IPS-15b (cell line): ENCODE data around the gene OCA2.

ENCODE experiments used
- H3K27me3 ChIP-seq: one replicate; pipeline ENCODE4 v1.6.1; 2013; ENCODE audit warnings: low read length; ENCODE audit not compliant: control insufficient read depth, insufficient read depth
- H3K36me3 ChIP-seq: one replicate; pipeline ENCODE4 v1.6.1; 2013; ENCODE audit warnings: low read length; ENCODE audit not compliant: control insufficient read depth, insufficient read depth
- H3K4me1 ChIP-seq: one replicate; pipeline ENCODE4 v1.6.1; 2013; ENCODE audit warnings: mild to moderate bottlenecking, low read length; ENCODE audit not compliant: control insufficient read depth, insufficient read depth
- H3K4me3 ChIP-seq: one replicate; pipeline ENCODE4 v1.5.1; 2013; ENCODE audit warnings: low read depth, low read length
- H3K9ac ChIP-seq: one replicate; pipeline ENCODE4 v1.6.1; 2013; ENCODE audit warnings: low read depth, mild to moderate bottlenecking, low read length
- H3K9me3 ChIP-seq: one replicate; pipeline ENCODE4 v1.6.1; 2013; ENCODE audit warnings: mild to moderate bottlenecking, low read length; ENCODE audit not compliant: control insufficient read depth, insufficient read depth

OCA2 gene

DNA sequence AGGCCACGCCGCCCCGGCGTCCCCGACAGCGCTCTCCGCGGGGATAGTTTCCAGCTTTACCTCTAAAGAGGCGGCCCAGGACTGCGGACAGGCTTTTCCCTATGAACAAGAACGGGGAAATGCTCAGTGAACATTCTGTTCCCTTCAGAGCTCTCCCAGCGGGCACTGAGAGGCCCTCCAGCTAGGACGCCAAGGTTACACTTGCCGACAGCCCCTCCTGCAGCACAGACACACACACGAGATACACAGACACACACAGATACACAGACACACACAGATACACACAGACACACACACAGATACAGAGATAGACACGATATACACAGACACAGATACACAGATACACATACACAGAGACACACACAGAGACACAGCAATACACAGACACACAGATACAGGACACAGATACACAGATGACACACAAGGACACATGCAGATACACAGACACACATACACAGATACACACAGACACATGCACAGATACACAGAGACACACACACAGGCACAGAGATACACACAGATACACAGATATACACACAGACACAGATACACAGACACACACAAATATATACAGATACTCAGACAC lies 533 bp upstream of the OCA2 start:
- Histone ChIP-seq H3K4me3 (peak overlapping the region; percentile 44), H3K9ac (no peak overlapping the region), H3K27me3 (peaks cover 82% of the 10 kb centered on the region)

DNA sequence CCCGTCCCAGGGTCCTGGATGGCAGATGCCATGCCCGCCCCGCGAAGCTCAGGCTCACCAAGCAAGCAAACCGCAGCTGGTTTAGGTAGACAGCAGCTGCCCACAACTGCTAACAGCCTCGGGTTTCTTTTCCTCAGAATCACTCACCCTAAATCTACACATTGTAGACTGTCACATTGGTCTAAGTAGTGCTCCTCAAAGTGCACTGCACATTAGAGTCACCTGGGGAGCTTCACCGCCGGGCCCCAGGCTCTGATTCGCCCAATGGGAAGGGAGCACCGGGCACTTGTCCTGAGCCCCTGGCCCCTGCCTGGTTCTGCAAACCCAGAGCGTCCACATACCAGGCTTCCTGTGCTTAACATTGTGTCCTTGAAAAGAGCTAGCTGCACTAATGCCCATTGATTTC lies 752 bp downstream of the OCA2 start:
- Histone ChIP-seq H3K9me3 (no peaks in the 10 kb centered on the region), H3K9ac (no peak overlapping the region), H3K4me3 (peak overlapping the region; percentile 76), H3K36me3 (no peaks in the 10 kb centered on the region), H3K4me1 (peaks cover 2% of the 10 kb centered on the region), H3K27me3 (peaks cover 89% of the 10 kb centered on the region)

More for the DNA sequence above, 533 bp upstream of the OCA2 start:
- Histone ChIP-seq H3K4me1 (peaks cover 2% of the 10 kb centered on the region), H3K9me3 (no peaks in the 10 kb centered on the region), H3K36me3 (no peaks in the 10 kb centered on the region)

DNA sequence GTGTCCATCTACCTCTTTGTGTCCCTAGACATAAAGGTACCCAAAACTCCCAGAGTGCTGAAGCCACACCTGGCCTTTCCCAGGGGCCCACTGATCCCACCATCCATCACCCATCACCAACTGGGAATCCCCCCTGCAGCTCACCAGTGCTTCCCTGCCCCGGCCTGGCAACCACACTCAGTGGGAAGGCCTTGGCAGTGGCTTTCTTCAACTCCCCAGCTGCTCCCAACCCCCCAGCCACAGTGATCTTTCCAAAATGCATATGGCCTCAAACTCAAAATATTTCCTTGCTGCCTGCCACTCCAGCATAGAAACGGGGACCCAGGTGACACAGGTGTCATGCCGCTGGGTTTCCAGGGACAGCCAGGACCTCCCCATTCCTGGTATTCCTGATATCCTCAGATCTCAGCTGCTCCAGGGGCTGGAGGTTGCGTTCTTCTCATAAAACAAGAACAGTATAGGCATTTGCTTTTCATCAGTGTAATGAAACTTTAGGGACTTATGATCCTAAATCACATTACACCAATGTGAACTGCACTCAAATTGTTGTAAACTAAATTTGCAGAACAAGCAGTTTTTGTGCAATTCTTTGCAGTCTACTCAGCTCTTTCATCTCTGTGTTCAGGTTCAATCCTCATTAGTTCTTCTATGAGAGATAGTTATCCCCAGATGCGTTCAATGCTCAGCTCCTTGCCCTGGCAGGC lies 1.3 kb downstream of the OCA2 start:
- peaks cover 90% of the 10 kb centered on the region for H3K27me3 ChIP-seq
- H3K4me3 ChIP-seq = peak overlapping the region; percentile 65

DNA sequence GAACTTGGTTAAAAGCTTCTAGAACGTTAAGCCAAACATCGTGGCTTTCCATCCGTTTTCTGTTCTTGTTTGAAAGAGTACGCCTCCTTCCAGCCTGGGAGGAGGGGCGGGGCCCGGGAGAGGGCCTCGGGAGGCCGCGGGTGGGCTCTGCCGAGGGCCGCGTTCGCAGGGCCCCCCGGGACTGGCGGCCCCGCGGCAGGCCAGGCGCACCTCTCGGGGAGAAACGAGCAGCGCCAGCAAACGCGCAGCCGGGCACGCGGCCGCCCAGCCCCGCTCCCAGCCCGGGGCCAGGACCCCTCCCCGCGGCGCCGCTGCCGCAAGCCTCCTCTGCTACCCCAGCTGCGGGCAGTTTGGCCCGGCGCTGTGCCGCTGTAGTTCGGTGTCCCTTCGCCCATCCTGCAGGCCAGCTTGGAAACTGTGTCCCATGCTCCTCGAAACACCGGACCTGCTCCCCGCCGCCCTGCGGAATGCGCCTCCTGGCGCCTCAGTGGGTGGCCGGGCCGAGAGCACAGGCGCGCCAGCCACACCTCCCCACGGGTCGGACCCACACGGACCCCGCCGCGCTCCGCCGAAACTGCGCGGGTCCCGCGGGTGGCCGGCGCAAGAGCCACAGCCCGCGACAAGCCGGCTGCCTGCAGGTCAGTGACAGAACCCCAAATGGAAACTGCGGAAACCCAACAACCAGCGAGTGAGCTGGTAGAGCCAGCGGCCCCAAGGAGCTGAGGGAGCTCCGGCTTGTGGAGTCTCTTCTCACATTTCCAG lies 2.3 kb downstream of the OCA2 start:
- H3K4me1 ChIP-seq = peaks cover 2% of the 10 kb centered on the region
- H3K9ac ChIP-seq = no peak overlapping the region
- no peaks in the 10 kb centered on the region for H3K9me3 ChIP-seq
- H3K36me3 ChIP-seq = no peaks in the 10 kb centered on the region
- peaks cover 92% of the 10 kb centered on the region for H3K27me3 ChIP-seq
- H3K4me3 ChIP-seq = peak overlapping the region; percentile 65

More for the DNA sequence above, 1.3 kb downstream of the OCA2 start:
- Histone ChIP-seq H3K9me3 (no peaks in the 10 kb centered on the region), H3K9ac (no peak overlapping the region), H3K4me1 (peaks cover 2% of the 10 kb centered on the region), H3K36me3 (no peaks in the 10 kb centered on the region)

DNA sequence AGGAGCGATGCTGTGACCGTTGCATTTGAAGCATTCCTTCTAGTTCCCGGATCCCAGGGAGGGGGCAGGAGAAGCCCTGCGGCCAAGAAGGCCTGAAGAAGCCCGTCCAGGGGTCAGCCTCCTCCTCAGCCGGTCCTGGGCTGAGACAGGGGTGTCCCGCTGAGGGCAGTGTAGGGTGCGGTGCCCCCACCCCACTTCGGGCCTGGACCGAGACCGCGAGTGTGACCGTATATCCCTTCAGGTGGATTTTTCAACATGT lies 2.8 kb downstream of the OCA2 start:
- Histone ChIP-seq H3K4me1 (peaks cover 2% of the 10 kb centered on the region), H3K4me3 (peak overlapping the region; percentile 65), H3K36me3 (no peaks in the 10 kb centered on the region), H3K9ac (no peak overlapping the region), H3K9me3 (no peaks in the 10 kb centered on the region), H3K27me3 (peaks cover 87% of the 10 kb centered on the region)

DNA sequence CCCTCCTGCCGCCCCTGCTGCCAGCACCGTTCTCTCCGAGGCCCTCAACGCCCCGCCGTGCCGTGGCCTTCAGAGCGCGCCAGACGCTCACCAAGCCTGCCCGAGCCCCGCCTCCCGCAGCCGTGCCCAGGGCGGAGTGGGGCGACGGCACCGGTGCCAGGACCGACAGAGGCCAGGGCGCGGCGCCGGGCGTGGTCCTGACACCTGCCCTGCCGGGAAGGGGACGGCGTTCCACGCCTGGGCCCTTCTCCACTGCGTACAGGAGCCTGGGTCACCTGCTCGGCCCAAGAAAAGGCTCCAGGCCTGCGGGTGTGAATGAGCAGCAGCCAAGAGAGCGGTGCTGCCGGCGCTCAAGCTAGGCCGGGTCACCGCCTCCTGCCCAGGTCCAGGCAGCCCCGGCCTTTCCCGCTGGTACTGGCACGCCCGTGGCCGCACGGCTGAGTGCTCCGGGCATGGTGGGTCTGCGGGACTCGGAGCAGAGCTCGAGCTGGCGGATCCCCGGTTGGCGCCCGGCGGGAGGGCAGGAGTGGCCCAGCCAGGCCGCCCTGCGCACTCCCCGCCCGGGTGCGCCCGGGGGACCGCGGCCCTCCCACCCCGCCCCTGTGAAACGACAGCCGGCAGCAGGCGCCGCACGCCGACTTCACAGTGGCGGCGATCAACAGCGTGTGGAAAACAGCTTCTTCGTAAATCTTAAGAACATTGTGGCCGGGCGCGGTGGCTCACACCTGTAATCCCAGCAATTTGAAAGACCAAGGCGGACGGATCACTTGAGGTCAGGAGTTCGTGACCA lies 4.2 kb downstream of the OCA2 start:
- peaks cover 72% of the 10 kb centered on the region for H3K27me3 ChIP-seq
- no peaks in the 10 kb centered on the region for H3K9me3 ChIP-seq
- H3K4me3 ChIP-seq = peak overlapping the region; percentile 65
- H3K36me3 ChIP-seq = no peaks in the 10 kb centered on the region
- H3K9ac ChIP-seq = no peak overlapping the region
- peaks cover 2% of the 10 kb centered on the region for H3K4me1 ChIP-seq

DNA sequence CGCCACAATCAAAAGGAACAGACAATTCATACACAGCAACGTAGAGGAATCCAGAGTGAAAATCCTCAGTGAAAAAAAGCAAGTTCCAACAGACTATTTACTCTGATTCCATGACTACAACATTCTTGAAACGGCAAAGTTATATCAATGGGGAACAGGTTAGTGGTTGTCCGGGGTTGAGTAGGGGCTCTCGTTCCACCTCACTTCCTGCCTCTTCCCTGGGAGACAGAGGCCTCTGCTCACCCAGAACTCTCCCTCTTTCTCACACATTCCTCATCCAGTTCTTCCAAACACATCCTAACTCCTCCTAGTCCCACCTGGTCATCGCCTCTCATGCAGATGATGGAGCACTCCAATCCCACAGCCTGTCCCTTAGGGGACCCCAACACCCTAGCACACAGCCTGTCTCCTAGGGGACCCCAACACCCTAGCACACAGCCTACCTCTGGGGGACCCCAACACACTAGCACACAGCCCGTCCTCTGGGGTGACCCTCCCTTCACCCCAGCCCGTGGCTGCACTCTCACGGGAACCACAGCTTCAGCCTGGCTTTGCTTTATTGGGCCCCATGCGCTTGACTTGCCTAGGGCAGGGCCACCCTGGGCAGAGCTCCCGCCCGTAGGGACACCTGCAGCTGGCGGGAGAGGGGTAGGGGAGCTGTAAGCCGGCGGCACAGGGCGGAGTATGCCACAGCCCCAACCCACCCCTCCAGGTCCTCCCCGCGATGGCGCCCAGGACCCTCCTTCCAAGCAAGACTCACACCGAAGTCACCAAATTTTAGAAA lies 5.2 kb downstream of the OCA2 start:
- Histone ChIP-seq H3K9ac (no peak overlapping the region), H3K4me1 (peaks cover 2% of the 10 kb centered on the region), H3K36me3 (no peaks in the 10 kb centered on the region), H3K4me3 (peak overlapping the region; percentile 65), H3K9me3 (no peaks in the 10 kb centered on the region), H3K27me3 (peaks cover 65% of the 10 kb centered on the region)

DNA sequence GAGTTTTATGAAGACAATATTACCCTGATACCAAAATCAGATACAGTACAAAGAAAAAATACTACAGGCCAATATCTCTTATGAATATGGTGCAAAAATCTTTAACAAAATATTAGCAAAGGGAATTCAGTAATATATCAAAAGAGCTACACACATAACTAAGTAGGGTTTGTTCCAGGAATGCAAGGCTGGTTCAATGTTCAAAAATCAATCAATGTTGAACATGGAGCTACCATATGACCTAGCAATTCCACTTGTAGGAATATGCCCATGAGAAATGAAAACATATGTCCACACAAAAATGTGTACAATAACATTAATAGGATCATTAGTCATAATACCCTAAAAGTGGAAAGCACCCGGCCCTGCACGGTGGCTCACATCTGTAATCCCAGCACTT lies 7.8 kb downstream of the OCA2 start:
- H3K4me3 ChIP-seq = no peak overlapping the region
- H3K4me1 ChIP-seq = no peaks in the 10 kb centered on the region
- H3K9ac ChIP-seq = no peak overlapping the region
- no peaks in the 10 kb centered on the region for H3K36me3 ChIP-seq
- H3K9me3 ChIP-seq = no peaks in the 10 kb centered on the region
- H3K27me3 ChIP-seq = peaks cover 39% of the 10 kb centered on the region

DNA sequence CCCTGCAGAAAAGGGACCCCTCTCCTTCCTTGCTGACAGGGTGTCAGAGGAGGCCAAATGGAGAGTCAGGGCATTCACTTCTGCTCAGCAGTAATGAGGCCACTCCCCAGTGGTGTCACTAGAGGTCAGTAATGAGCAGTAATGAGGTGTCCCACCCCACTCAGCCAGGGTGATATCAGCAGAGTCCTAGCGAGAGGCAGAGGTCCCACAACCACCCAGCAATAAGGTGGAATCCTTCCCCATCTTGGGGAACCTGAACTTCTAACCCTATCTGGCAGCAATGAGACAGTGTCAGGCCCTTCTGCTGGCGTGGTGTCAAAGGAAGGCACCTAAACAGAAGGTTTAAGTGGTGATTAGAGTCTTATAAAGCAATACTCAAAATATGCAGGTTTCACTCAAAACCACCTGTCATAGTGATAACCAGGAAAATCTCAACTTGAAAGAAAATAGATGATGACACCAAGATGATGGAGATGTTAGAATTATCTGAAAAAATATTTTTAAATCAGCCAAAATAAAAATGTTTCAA lies 12.9 kb downstream of the OCA2 start:
- Histone ChIP-seq H3K4me1 (no peaks in the 10 kb centered on the region), H3K9ac (no peak overlapping the region), H3K9me3 (no peaks in the 10 kb centered on the region), H3K36me3 (no peaks in the 10 kb centered on the region), H3K27me3 (no peaks in the 10 kb centered on the region), H3K4me3 (no peak overlapping the region)

DNA sequence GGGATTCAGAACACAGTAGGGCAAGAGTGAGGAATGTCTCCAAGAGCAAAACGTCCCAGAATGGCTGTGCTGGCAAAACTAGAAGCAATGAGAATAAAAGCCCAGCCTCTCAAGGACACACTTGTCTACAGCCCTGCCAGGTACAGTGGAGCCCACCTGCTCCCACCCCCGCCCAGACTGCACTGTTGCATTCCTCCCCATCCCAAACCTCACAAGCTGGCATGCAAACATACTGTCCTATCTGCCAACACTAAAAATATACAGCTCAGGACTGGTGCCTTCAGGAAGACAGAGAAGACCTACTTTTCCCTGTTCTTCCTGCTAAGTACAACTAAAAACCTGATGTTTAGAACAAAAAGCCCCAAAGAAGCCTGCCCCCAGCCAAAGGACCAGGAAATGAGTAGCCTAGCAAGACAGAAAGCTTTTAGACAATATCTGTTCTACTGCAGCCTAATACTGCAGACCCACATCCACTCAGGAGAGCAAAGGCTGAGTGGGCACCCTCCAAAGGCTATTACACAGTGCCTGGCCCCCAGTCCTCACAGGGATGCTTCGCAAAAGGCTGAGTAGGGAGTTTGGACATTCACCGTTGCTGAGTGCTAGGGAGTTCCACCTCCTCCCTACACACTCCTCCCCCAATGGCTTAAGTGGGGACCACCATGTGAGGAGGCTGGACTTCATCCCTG lies 13.5 kb downstream of the OCA2 start:
- H3K4me3 ChIP-seq = no peak overlapping the region
- no peaks in the 10 kb centered on the region for H3K27me3 ChIP-seq
- H3K4me1 ChIP-seq = no peaks in the 10 kb centered on the region
- no peak overlapping the region for H3K9ac ChIP-seq
- H3K36me3 ChIP-seq = no peaks in the 10 kb centered on the region
- H3K9me3 ChIP-seq = no peaks in the 10 kb centered on the region
